HG03565 (cell line): ENCODE results near the gene MICB.
"Not testable (repeated sequence)": the region's sequence is repeated elsewhere in the genome, so short reads cannot be mapped to it uniquely, and the experiment has no call there.

Experiments
- ATAC-seq: cut with Tn5 transposase; IDR thresholded peaks from one replicate; pipeline ENCODE4 v1.9.1; 2021; ENCODE audit warnings: mild to moderate bottlenecking, moderate library complexity; ENCODE audit not compliant: unreplicated experiment

MICB gene

GRCh38 chr6:31535538-31536324, 37.8 kb downstream of the MICB start:
- ATAC-seq = no peak

DNA sequence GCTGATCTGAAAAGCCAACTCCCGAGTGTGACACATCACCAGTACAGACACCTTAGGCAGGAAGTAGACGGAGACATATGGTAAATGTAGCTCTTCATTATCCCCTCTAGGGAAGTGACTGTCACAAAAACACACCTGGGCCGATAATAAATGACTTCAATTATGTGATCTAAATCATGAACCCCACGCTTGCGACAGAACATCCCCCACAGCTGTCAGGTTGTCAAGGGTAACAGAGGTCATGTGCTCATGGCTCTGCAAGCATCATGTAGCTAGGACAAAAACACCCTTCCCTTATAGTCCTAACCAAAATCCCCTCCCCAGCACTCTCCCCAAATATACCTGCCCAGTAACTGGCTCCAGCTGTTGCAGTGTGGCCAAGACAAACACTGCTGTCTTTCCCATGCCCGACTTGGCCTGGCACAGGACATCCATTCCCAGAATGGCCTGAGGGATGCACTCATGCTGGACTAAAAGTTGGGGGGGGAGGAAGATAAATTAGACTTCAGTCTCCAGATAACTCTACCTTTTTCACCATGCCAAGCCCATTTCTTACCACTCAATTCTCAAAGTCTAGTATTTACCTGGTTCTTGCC, 41.0 kb downstream of the MICB start:
- no peak for ATAC-seq

DNA sequence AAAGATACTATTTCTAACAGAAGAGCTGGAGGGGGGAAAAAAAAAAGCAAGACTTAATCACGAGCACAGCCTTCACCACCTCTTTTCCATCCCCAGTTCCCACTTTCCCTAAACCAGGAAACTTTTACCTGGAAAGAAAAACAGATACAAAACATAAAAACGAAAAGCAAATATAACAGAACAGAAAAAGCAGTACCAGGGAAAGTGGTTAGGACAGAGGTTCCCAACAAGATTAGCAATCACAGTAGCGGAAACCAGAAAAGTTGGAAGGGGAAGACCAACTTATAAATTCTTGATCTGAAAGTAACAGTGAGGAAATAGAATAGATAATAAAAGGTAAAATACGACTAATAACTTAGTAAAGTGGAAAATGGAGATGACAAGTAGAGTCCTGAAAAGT, 42.7 kb downstream of the MICB start:
- no peak for ATAC-seq

GRCh38 chr6:31541059-31541657, 43.2 kb downstream of the MICB start:
- ATAC-seq = peak; percentile 11

- peak; percentile 58 for ATAC-seq
Measured at GRCh38 chr6:31541658-31542521, 43.9 kb downstream of the MICB start, which contains the start of gene DDX39B. DDX39B (minus strand) TSS chr6:31542003; CDS start chr6:31540532, 1,471 bp downstream.

DNA sequence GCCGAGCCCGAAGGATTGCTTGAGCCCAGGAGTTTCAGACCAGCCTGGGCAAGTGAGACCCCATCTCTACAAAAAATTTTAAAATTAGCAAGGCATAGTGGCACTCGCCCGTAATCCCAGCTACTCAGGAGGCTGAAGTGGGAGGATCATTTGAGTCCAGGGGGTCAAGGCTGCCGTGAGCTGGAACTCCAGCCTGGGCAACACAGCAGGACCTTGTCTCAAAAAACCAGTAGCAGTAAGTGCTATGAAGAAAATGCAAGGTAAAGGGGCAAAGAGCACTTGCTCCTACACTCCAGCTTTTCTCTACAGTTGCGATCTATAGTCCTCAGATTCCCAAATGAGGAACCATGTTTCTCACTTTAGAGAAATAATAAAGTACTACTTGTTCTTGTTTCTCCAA, 45.7 kb downstream of the MICB start:
- no peak for ATAC-seq

DNA sequence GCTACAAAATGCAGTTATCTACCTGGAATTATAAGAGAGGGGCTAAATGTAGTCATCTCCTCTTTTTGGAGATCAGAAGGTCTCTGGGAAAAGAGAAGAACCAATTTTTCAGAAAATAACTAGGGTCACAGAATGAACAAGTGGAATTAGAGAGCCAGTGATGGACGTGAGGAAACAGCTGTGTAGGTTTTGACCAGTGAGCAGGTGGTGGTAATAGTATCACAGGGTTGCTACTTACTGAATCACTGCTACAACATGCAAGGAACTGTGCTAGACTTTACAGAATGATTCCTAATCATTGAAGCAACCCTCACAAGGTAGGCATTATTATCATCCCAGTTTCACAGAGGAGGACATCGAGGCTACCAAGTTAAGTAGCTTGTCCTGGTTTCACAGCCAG, 46.7 kb downstream of the MICB start:
- no peak for ATAC-seq

GRCh38 chr6:31545291-31545690, 47.3 kb downstream of the MICB start:
- no peak for ATAC-seq

- peak; percentile 45 for ATAC-seq
Measured at GRCh38 chr6:31546339-31546957, 48.5 kb downstream of the MICB start, which contains the start of gene ATP6V1G2. ATP6V1G2 (minus strand) TSS chr6:31546608; CDS start chr6:31546559, 49 bp downstream.

DNA sequence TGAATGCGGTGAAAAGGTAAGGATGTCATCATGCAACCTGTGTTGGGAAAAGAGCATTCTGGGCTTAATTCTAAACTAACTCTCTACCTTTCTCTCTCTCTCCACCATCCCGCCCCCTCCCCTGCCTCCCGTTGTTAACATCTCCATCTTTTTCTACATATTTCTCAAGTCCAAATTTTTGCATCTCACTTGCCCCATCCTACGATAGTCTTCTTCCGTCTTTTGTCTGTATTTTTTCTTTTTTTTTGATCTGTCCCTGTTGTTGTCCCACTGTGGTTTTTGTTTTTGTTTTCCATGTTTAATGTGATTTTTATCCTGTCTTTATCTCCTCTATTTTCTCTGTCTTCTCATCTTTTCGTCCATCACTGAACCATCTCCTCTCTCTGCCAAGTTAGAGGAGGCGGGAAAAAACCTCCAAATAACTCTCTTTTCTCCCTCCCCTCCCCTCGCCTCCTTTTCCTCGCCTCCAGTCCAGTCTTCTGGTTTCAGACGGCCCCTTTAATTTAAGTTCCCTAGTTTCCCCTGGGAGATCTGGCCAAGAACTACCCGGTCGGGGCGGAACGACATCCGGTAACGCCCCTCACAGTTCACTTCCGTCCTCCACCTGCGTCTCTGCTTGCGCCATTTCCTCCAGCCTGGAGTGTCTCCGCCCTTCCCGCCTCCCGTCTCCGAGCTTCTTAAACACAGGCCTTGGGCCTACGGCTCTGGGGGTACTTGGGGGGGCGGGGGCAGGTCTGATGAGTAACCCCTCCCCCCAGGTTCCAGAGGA, 49.2 kb downstream of the MICB start, which contains the start of gene NFKBIL1:
TSS of gene NFKBIL1 (plus strand) at position 651 of the 769 bp plus-strand sequence. CDS start at position 738, 87 bp downstream.
- peak; percentile 62 for ATAC-seq

GRCh38 chr6:31547727-31548543, 50.0 kb downstream of the MICB start:
- ATAC-seq = no peak

- ATAC-seq = no peak
Measured at GRCh38 chr6:31548544-31548873, 50.6 kb downstream of the MICB start.

DNA sequence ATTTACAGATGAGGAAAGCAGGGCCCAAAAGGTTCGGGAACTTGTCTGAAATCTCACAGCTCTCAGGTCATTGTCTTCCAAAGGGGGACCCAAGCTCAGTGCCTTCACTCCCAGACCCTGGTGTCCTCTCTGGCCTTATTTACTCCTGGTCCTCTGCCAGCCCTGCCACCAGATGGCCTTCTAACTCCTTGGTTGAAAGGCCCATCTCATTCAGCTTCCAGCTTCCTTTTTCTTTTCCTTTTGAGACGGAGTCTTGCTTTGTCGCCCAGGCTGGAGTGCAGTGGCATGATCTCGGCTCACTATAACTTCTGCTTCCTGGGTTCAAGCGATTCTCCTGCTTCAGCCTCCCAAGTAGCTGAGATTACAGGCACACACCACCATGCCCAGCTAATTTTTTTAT, 53.4 kb downstream of the MICB start:
- ATAC-seq = not testable (repeated sequence)

DNA sequence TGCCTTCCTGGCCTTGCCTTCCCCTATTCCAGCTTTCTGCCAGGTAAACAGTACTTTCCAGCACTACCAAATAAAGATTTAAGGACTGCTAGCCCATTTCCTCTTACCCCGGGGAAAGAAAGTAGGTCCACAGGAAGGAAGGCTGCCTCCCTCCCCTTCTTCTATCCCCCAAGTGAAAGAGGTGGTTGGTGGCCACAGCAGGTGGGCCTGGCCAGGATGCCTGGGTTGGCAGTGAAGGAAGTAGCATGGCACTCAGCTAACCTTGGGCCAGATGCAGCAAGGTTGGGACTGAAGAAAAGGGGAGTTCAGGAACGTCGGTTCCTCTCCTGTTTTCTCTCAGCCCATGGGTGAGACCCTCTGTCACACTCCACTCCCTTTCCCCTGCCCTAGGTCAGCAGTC, 58.4 kb downstream of the MICB start:
- no peak for ATAC-seq

DNA sequence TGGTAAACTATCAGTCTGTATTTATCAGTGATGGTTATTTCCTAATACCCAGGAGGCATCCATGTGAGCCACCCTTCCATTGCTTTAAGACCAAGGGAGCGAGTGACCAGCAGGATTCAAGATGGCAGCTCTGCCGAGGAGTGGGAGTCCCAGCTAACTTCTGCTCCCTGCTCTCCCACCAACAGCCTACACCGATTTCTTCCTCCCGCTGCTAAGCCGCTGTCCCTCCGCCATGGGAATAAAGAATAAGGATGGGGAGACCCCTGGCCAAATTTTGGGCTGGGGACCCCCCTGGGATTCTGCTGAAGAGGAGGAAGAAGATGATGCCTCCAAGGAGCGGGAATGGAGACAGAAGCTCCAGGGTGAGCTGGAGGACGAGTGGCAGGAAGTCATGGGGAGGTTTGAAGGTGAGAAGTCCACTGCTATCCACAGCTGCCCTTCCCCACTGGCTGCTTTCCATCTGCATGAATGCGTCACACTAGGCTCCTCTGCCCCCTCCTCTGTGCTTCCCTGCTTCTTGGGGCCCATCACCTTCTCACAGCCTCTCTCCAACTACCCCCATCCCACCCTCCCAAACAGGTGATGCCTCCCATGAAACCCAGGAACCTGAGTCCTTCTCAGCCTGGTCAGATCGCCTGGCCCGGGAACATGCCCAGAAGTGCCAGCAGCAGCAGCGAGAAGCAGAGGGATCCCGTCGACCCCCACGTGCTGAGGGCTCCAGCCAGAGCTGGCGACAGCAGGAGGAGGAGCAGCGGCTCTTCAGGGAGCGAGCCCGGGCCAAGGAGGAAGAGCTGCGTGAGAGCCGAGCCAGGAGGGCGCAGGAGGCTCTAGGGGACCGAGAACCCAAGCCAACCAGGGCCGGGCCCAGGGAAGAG, 59.7 kb downstream of the MICB start:
- ATAC-seq = no peak

- ATAC-seq = no peak
Measured at GRCh38 chr6:31558318-31558625, 60.3 kb downstream of the MICB start.

DNA sequence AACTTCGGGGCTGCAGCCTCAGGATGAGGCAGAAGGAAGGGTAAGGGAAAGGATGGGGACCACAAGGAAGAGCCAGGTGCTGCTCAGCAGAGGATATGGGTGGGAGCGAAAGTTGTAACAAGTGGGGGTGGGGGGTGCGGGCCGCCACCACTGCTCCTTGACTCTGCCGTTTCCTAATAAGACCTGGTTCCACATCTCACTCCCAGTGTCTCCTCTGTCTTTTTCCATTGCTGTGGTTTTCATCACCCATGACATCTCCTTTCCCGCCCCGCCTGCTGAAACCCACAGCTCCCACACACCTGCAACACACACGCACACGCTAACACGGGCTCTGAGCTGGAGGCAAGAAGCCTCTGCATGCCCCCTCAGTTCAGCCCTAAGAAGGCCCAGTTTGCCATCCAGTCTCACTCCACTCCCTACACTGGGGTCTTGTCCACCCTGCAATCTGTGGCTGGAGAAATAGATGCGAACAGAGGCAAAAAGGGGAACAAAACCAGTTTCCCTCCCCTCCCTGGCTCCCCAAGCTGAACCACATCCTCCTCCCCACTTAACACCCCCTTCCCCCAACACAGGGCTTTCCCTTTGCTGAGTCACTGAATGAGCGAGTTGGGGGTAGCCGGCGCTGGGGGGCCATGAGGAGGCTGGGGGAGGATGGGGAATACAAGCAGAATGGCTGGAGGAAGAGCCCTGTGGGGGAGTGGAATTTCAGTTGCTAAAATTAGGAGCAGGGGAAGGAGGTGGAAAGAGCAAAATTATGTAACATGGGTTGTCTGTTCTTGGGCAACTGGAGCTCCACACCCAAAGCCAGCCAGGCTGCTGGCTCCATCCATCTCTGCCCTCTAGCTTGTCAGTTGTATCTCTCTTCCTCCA, 60.9 kb downstream of the MICB start:
- no peak for ATAC-seq
